Loucy (cell line): ENCODE measurements around the gene DSCAML1.

Experiments used
- H2AFZ ChIP-seq: fragments of 200-600 bp; sonication (generic); 2 replicates; pipeline ENCODE4 v1.6.0; 2016; ENCODE audit warnings: antibody characterized with exemption, mild to moderate bottlenecking, low read length, moderate library complexity
- H3F3A ChIP-seq: fragments of 200-600 bp; 2 replicates; pipeline ENCODE4 v1.6.0; 2016; ENCODE audit warnings: antibody characterized with exemption, low read depth, mild to moderate bottlenecking
- H3K27me3 ChIP-seq: fragments of 200-600 bp; sonication (generic); 2 replicates; pipeline ENCODE4 v1.6.1; 2014; ENCODE audit warnings: low read length, mild to moderate bottlenecking; ENCODE audit not compliant: insufficient read depth, poor library complexity, severe bottlenecking
- H3K36me3 ChIP-seq: fragments of 200-600 bp; sonication (generic); 2 replicates; pipeline ENCODE4 v1.6.1; 2016; ENCODE audit warnings: low read length; ENCODE audit not compliant: insufficient read depth
- H3K4me1 ChIP-seq: fragments of 200-600 bp; sonication (generic); 2 replicates; pipeline ENCODE4 v1.5.1; 2014; ENCODE audit warnings: low read length, mild to moderate bottlenecking; ENCODE audit not compliant: insufficient read depth, poor library complexity, severe bottlenecking
- H3K4me2 ChIP-seq: fragments of 200-600 bp; sonication (generic); 2 replicates; pipeline ENCODE4 v1.6.0; 2014; ENCODE audit warnings: antibody characterized with exemption, low read length, low read depth, mild to moderate bottlenecking; ENCODE audit not compliant: poor library complexity, severe bottlenecking
- H3K4me3 ChIP-seq: fragments of 200-600 bp; sonication (generic); 2 replicates; pipeline ENCODE4 v1.5.1; 2014; ENCODE audit warnings: low read length, mild to moderate bottlenecking, mixed read lengths; ENCODE audit not compliant: poor library complexity, severe bottlenecking
- H3K79me2 ChIP-seq: fragments of 200-600 bp; sonication (generic); 2 replicates; pipeline ENCODE4 v1.6.1; 2014; ENCODE audit warnings: low read length; ENCODE audit not compliant: insufficient read depth
- H3K9ac ChIP-seq: fragments of 200-600 bp; sonication (generic); 2 replicates; pipeline ENCODE4 v1.6.0; 2014; ENCODE audit warnings: mild to moderate bottlenecking, low read depth, low read length, moderate library complexity; ENCODE audit not compliant: poor library complexity, severe bottlenecking
- H3K9me2 ChIP-seq: fragments of 200-600 bp; sonication (generic); replicated peaks from 2 replicates; pipeline ENCODE4 v1.6.1; 2016; ENCODE audit warnings: low read depth, low read length, mixed read lengths
- H3K9me3 ChIP-seq: fragments of 200-600 bp; sonication (generic); 2 replicates; pipeline ENCODE4 v1.6.1; 2014; ENCODE audit warnings: mild to moderate bottlenecking, antibody characterized with exemption, low read length, low read depth; ENCODE audit not compliant: insufficient read depth
- H4K20me1 ChIP-seq: fragments of 200-600 bp; sonication (generic); 2 replicates; pipeline ENCODE4 v1.6.0; 2014; ENCODE audit warnings: antibody characterized with exemption, low read length, mild to moderate bottlenecking; ENCODE audit not compliant: insufficient read depth, poor library complexity, severe bottlenecking
- EZH2phosphoT487 ChIP-seq: fragments of 200-600 bp; IDR thresholded peaks from 2 replicates; pipeline ENCODE4 v1.6.1; 2018; ENCODE audit warnings: antibody characterized with exemption, mild to moderate bottlenecking, moderate library complexity, borderline replicate concordance
- TF ChIP-seq, protein P1 (sequence below): fragments of 200-600 bp; sonication (generic); conservative IDR thresholded peaks from 2 replicates; pipeline ENCODE4 v1.5.1; 2014; ENCODE audit warnings: mild to moderate bottlenecking, antibody characterized with exemption, low read length

Gene DSCAML1

DNA sequence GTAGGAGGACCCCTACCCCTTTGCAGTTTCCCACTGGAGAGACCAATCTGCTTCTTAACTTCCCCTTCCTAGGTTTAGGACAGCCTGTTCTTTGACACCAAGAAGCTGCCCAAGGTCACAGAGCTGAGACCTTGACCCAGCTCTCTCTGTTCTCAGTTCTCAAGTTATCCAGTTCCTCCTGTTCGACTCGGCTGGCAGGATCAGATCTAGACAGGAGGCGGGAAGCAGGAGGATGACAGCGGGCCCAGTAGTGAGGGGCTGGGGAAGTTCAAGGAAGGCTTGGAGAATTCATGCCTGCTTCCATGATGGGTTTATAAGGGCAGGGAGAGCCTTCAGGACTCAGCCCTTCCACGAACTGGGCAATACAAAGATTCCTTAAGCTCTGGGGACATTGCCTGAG lies 210.6 kb downstream of the DSCAML1 start:
- Histone ChIP-seq H2AFZ (no peak overlapping the region), H3K27me3 (no peaks in the 10 kb centered on the region), H3K4me3 (no peak overlapping the region), H3K9ac (no peak overlapping the region), H3F3A (no peaks in the 10 kb centered on the region), H3K9me3 (no peaks in the 10 kb centered on the region), H3K79me2 (no peaks in the 10 kb centered on the region), H4K20me1 (no peaks in the 10 kb centered on the region), H3K36me3 (no peaks in the 10 kb centered on the region), H3K4me1 (no peaks in the 10 kb centered on the region), H3K4me2 (no peak overlapping the region), H3K9me2 (no peaks in the 10 kb centered on the region)
- no peak for TF ChIP-seq EZH2phosphoT487
- TF ChIP-seq, protein P1, sequence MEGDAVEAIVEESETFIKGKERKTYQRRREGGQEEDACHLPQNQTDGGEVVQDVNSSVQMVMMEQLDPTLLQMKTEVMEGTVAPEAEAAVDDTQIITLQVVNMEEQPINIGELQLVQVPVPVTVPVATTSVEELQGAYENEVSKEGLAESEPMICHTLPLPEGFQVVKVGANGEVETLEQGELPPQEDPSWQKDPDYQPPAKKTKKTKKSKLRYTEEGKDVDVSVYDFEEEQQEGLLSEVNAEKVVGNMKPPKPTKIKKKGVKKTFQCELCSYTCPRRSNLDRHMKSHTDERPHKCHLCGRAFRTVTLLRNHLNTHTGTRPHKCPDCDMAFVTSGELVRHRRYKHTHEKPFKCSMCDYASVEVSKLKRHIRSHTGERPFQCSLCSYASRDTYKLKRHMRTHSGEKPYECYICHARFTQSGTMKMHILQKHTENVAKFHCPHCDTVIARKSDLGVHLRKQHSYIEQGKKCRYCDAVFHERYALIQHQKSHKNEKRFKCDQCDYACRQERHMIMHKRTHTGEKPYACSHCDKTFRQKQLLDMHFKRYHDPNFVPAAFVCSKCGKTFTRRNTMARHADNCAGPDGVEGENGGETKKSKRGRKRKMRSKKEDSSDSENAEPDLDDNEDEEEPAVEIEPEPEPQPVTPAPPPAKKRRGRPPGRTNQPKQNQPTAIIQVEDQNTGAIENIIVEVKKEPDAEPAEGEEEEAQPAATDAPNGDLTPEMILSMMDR, result no peak

GRCh38 chr11:117585631-117586030 lies 211.4 kb downstream of the DSCAML1 start:
- no peaks in the 10 kb centered on the region for H3K36me3 ChIP-seq
- no peak overlapping the region for H2AFZ ChIP-seq
- no peak overlapping the region for H3K9ac ChIP-seq
- no peaks in the 10 kb centered on the region for H4K20me1 ChIP-seq
- no peak overlapping the region for H3K4me3 ChIP-seq
- no peaks in the 10 kb centered on the region for H3K9me3 ChIP-seq
- H3K79me2 ChIP-seq, result no peaks in the 10 kb centered on the region
- no peaks in the 10 kb centered on the region for H3K9me2 ChIP-seq
- no peak overlapping the region for H3K4me2 ChIP-seq
- H3F3A ChIP-seq, result no peaks in the 10 kb centered on the region
- no peaks in the 10 kb centered on the region for H3K4me1 ChIP-seq
- H3K27me3 ChIP-seq, result no peaks in the 10 kb centered on the region
- no peak for TF ChIP-seq EZH2phosphoT487
- TF ChIP-seq, protein P1, result no peak

- Histone ChIP-seq H3K9me3 (no peaks in the 10 kb centered on the region), H3K9ac (no peak overlapping the region), H3K4me1 (no peaks in the 10 kb centered on the region), H2AFZ (no peak overlapping the region), H3K79me2 (no peaks in the 10 kb centered on the region), H3F3A (no peaks in the 10 kb centered on the region), H3K4me2 (no peak overlapping the region), H3K4me3 (no peak overlapping the region), H3K27me3 (no peaks in the 10 kb centered on the region), H3K9me2 (no peaks in the 10 kb centered on the region), H3K36me3 (no peaks in the 10 kb centered on the region), H4K20me1 (no peaks in the 10 kb centered on the region)
- TF ChIP-seq, protein P1, result no peak
- TF ChIP-seq EZH2phosphoT487, result no peak
Observed at GRCh38 chr11:117584056-117584830, 212.8 kb downstream of the DSCAML1 start.
